Measurements from ENCODE around the gene SORT1.

SORT1 gene

DNA sequence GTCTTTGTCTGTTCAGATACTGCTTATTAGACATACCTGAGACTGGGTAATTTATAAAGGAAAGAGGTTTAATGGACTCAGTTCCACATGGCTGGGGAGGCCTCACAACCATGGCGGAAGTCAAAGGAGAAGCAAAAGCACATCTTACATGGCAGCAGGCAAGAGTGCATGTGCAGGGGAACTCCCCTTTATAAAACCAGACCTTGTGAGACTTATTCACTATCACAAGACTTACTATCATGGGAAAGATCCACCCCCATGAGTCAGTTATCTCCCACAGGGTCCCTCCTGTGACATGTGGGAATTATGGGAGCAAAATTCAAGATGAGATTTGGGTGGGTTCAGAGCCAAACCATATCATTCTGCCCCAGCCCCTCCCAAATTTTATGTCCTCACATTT, 35.6 kb upstream of the SORT1 start:
- FAIRE-seq (no peak), DNase-seq (ENCODE audit: insufficient read length, low spot score) (no peak)
- TF ChIP-seq, protein P1, sequence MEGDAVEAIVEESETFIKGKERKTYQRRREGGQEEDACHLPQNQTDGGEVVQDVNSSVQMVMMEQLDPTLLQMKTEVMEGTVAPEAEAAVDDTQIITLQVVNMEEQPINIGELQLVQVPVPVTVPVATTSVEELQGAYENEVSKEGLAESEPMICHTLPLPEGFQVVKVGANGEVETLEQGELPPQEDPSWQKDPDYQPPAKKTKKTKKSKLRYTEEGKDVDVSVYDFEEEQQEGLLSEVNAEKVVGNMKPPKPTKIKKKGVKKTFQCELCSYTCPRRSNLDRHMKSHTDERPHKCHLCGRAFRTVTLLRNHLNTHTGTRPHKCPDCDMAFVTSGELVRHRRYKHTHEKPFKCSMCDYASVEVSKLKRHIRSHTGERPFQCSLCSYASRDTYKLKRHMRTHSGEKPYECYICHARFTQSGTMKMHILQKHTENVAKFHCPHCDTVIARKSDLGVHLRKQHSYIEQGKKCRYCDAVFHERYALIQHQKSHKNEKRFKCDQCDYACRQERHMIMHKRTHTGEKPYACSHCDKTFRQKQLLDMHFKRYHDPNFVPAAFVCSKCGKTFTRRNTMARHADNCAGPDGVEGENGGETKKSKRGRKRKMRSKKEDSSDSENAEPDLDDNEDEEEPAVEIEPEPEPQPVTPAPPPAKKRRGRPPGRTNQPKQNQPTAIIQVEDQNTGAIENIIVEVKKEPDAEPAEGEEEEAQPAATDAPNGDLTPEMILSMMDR (IDR thresholded peaks at IDR 0.05; ENCODE audit: insufficient read depth, missing control alignments) = no peak

DNA sequence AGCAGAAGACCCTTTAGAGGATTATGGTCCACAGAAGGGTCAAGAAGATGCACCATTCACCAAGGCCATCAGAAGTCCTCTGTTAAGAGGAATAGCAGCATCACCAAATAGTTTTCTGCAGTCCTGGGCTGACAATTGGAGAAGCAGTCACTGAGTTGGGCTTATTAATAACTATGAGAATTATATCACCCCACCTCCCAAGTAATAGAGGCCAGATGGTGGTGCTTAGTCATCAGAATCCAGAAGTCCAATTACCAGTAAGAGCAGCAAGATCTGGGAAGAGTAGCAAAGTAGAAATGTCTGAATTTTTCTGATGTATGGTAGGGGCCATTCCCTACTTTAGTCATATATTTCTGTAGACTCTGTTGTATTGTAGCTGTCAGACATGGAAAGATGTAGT, 34.6 kb upstream of the SORT1 start:
- TF ChIP-seq, protein P1 (IDR thresholded peaks at IDR 0.05; ENCODE audit: insufficient read depth, missing control alignments) = no peak
- no peak for FAIRE-seq
- no peak for DNase-seq (ENCODE audit: insufficient read length, low spot score)

DNA sequence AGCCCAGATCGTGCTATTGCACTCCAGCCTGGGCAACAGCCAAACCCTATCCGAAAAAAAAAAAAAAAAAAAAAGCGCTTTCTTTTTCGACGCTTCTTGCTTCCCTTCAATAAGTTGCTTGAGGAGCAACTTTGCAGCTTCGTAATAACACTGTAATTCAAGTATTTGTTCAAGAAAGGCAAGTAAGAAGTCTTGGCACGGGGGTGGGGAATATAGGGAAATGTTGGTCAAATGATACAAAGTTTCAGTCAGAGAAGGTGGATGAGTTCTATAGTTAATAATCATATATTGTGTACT, 29.4 kb upstream of the SORT1 start:
- FAIRE-seq (no peak), DNase-seq (ENCODE audit: insufficient read length, low spot score) (no peak)
- TF ChIP-seq, protein P1 (IDR thresholded peaks at IDR 0.05; ENCODE audit: insufficient read depth, missing control alignments) = no peak

DNA sequence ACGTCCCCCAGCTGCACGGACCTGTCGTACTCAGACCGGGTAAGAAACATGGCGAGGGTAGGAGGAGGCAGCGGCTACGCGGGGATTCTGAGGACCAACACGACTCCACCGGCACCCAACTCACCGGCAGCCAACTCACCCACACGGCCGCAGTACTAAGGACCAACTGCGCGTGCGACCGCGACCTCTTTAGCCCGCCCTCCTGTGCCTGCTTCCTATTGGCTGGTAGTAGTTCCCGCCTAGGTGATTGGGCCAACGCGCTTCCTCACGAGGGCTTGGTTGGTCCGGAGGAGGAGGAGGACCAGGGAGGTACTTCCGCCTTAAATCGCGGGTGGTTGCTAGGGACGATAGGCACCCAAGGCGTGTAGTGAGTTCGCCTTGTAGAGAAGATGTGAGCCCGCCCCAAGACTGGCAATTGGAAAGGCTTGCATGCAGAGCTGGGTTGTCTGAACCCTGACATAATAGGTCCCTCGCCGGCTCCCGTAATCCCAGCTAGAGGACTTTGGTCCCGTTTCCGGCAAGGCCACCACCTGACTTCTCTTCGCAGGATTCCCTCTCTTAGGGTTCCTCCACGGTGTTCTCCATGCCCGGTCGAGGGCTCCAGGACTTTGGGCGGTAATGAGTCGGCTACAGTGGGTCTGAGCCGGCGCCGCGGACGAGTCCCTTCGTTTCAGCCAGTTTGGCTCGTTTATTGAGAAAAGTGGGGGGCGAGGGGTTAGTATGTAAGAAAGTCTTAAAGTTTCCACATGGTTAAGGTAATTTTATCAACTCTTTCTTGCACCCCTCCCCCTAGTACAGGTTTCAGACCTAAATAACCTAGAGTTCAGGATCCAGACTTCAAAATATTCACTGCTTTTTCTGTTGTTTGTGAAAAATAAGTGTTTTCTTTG, 28.8 kb upstream of the SORT1 start, which contains the start of gene PSMA5:
Gene PSMA5 (minus strand): TSS at position 168 of the 890 bp plus-strand sequence. CDS start 118 bp downstream, at position 50.
- FAIRE-seq = no peak
- peak; percentile 80 for DNase-seq (ENCODE audit: insufficient read length, low spot score)

DNA sequence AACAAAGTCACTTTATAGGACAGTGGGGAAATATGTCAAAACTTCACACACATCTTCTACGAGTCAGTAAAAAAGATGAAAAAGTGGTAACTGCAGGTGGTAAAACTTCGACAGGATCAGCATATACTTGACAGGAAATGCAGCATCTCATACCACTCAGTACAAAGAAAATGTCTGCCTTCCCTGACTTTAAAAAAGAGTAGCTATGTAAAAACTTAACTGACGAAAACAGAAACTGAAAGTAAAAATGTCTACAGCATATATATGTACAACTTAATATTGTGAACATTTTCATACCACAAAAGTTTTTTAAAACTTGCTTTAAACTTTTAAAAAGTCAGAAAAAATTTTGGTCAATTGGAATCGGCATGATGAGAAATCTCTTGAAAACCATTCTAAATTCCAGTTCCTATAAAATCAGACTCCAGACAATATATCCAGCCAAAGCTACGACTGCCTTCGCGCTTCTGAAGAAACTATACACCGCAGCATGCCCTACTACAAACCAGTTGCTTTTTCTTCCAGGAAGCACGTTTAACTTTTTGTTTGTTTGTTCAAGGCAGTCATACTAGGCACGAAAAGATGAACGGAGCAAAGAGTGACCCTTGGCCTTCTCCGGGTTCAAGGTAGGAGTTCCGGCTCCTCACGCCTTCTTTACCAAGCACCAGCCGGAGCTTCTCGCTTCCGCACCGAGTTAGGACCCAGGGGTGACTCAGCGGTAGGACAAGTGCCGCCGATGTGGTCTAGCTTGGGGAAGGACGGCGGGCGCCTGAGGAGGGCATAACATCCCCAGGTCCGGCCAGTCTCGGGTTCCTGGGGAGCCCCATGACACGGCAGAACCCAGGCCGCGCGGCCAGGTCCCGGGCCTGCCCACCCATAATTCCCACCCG, 27.9 kb upstream of the SORT1 start:
- FAIRE-seq (no peak), DNase-seq (ENCODE audit: insufficient read length, low spot score) (no peak)
- TF ChIP-seq, protein P1 (IDR thresholded peaks at IDR 0.05; ENCODE audit: insufficient read depth, missing control alignments) = no peak

More for the DNA sequence above, 28.8 kb upstream of the SORT1 start, which contains the start of gene PSMA5:
- TF ChIP-seq, protein P1 (IDR thresholded peaks at IDR 0.05; ENCODE audit: insufficient read depth, missing control alignments) = no peak

DNA sequence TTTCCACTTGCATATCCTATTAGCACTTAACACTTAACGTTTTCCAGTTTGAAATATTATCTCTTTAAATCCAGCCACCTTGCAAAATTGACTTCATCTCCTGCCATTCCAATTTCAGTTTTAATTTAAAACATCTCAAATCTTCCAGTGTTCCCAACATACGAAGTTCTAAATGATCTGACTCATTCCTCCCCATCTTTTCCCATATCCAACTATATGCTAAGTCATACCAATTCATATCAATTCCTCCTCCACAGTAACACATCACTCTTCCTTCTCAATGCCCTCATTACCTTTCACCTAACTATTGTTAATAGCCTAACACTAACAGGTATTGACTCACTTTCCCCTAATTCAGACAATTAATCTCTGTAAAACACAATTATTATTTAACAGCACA, 25.8 kb upstream of the SORT1 start:
- TF ChIP-seq, protein P1 (IDR thresholded peaks at IDR 0.05; ENCODE audit: insufficient read depth, missing control alignments) = no peak
- FAIRE-seq = no peak

More for the DNA sequence above, 25.8 kb upstream of the SORT1 start:
- DNase-seq (ENCODE audit: insufficient read length, low spot score) = no peak

Data from D721Med (cell line).